ENCODE results near the gene N4BP3. TPM values are rescaled to one million over a fixed set of nuclear protein-coding genes. Genes with fewer than 3 reads are reported as not detected.
"Not testable (repeated sequence)": the region's sequence is repeated elsewhere in the genome, so short reads cannot be mapped to it uniquely, and the experiment has no call there.

The N4BP3 gene
- total RNA-seq, 8 experiments from 2014 or later = 0.41 to 11.4 (median 7.8) TPM

DNA sequence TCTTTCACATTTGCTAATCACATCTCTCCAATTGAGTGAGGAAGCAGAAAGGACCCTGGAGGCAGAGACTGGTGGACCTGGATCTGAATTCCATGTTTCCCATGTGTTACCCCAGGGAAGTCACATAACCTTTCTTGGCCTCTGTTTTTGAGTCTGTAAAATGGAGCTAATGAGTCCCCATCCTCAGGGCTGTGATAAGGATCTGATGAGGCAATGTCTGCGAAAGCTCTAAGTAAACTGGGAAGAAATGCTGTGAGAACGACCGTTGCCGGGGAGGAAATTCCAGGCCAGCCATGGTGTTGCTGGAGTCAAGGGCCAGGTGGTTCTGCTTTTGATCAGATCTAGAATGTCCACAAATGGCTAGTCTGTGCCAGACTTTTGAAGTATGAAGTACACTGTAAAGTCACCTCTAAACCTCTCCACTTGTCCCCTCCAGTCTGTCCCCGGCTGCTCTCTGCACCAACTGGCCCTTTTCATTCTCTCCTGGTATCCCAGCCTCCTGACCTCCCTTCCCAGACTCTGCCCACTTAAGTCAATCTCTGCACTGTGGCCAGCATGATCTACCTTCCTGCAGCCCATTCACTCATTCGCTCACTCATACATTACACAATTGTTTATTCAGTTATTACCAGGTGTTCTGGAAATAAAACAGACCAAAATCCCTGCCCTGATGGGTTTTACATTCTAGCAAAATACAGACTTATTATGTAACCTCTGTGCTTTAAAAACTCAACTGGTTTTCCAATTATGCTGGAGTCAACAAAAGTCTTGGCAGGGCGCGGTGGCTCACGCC is 32.5 kb upstream of the N4BP3 start:
- Histone ChIP-seq H3K27ac (no peak overlapping the region), H3K4me1 (replicated peaks in 1 of 2) (peaks cover 0 to 4% of the 10 kb centered on the region in 2 donors), H3K4me3 (no peak overlapping the region)
- ATAC-seq (replicated peaks in 6 of 8) = no peak
- in situ Hi-C loops (cut with MboI; ENCODE audit: low pct_unique_long_range_greater_than_20kb in 2 of 9, low sequenced_read_pairs in 9 of 9, unreplicated experiment in 9 of 9) = no loop called here
- WGBS, 10 experiments = 72 to 100% (median 93%) methylated on average over 1 to 7 of the region's 9 CpGs; no CpG with 5 or more reads in 2 of the 10 experiments

GRCh38 chr5:178081571-178082243 is 31.6 kb upstream of the N4BP3 start:
- Histone ChIP-seq H3K4me1 (replicated peaks in 1 of 2) (no peaks in the 10 kb centered on the region), H3K4me3 (no peak overlapping the region), H3K27ac (no peak overlapping the region)
- no peak for ATAC-seq (replicated peaks in 6 of 8)
- 78 to 100% (median 87%) methylated on average over 1 to 9 of the region's 12 CpGs; no CpG with 5 or more reads in 5 of the 10 experiments for WGBS, 10 experiments
- in situ Hi-C loops (cut with MboI; ENCODE audit: low pct_unique_long_range_greater_than_20kb in 2 of 9, low sequenced_read_pairs in 9 of 9, unreplicated experiment in 9 of 9) = no loop called here

- in situ Hi-C loops (cut with MboI; ENCODE audit: low pct_unique_long_range_greater_than_20kb in 2 of 9, low sequenced_read_pairs in 9 of 9, unreplicated experiment in 9 of 9) = no loop called here
- 0 to 93% (median 75%) methylated on average over 1 to 6 of the region's 6 CpGs; no CpG with 5 or more reads in 3 of the 10 experiments for WGBS, 10 experiments
- Histone ChIP-seq H3K27ac (no peak overlapping the region), H3K4me1 (replicated peaks in 1 of 2) (no peaks in the 10 kb centered on the region), H3K4me3 (no peak overlapping the region)
- peak in 1 of 8 experiments; percentile 47 for ATAC-seq (replicated peaks in 6 of 8)
Observed at GRCh38 chr5:178083922-178084321, 29.4 kb upstream of the N4BP3 start.

- Histone ChIP-seq H3K4me3 (no peak overlapping the region), H3K27ac (no peak overlapping the region), H3K4me1 (replicated peaks in 1 of 2) (no peaks in the 10 kb centered on the region)
- 40 to 100% (median 63%) methylated on average over 1 to 5 of the region's 6 CpGs; no CpG with 5 or more reads in 4 of the 10 experiments for WGBS, 10 experiments
- in situ Hi-C loops (cut with MboI; ENCODE audit: low pct_unique_long_range_greater_than_20kb in 2 of 9, low sequenced_read_pairs in 9 of 9, unreplicated experiment in 9 of 9) = no loop called here
- ATAC-seq (replicated peaks in 6 of 8) = no peak
Observed at GRCh38 chr5:178085316-178085715, 28.0 kb upstream of the N4BP3 start.

- H3K27ac ChIP-seq = no peak overlapping the region
- in situ Hi-C loops (cut with MboI; ENCODE audit: low pct_unique_long_range_greater_than_20kb in 2 of 9, low sequenced_read_pairs in 9 of 9, unreplicated experiment in 9 of 9) = no loop called here
- H3K4me1 ChIP-seq (replicated peaks in 1 of 2) = no peaks in the 10 kb centered on the region
- 90 to 100% methylated on average over 3 to 4 of the region's 25 CpGs; no CpG with 5 or more reads in 8 of the 10 experiments for WGBS, 10 experiments
- no peak overlapping the region for H3K4me3 ChIP-seq
- ATAC-seq (replicated peaks in 6 of 8) = peak in 1 of 8 experiments; percentile 58
Observed at GRCh38 chr5:178086266-178086665, 27.1 kb upstream of the N4BP3 start.

GRCh38 chr5:178087199-178087598 is 26.1 kb upstream of the N4BP3 start:
- WGBS, 10 experiments = 18 to 100% (median 82%) methylated on average over 1 to 5 of the region's 5 CpGs; no CpG with 5 or more reads in 3 of the 10 experiments
- H3K27ac ChIP-seq; H3K4me1 ChIP-seq (replicated peaks in 1 of 2); in situ Hi-C loops (cut with MboI; ENCODE audit: low pct_unique_long_range_greater_than_20kb in 2 of 9, low sequenced_read_pairs in 9 of 9, unreplicated experiment in 9 of 9); ATAC-seq (replicated peaks in 6 of 8); H3K4me3 ChIP-seq: not testable (repeated sequence)

GRCh38 chr5:178090856-178091255 is 22.5 kb upstream of the N4BP3 start:
- Histone ChIP-seq H3K4me1 (replicated peaks in 1 of 2) (no peaks in the 10 kb centered on the region), H3K4me3 (no peak overlapping the region), H3K27ac (no peak overlapping the region)
- peak in 1 of 8 experiments; percentile 36 for ATAC-seq (replicated peaks in 6 of 8)
- 8 to 100% (median 89%) methylated on average over 2 to 5 of the region's 6 CpGs; no CpG with 5 or more reads in 2 of the 10 experiments for WGBS, 10 experiments
- in situ Hi-C loops (cut with MboI; ENCODE audit: low pct_unique_long_range_greater_than_20kb in 2 of 9, low sequenced_read_pairs in 9 of 9, unreplicated experiment in 9 of 9) = no loop called here

GRCh38 chr5:178093134-178093533 is 20.2 kb upstream of the N4BP3 start:
- H3K4me1 ChIP-seq (replicated peaks in 1 of 2) = no peaks in the 10 kb centered on the region
- H3K27ac ChIP-seq = no peak overlapping the region
- in situ Hi-C loops (cut with MboI; ENCODE audit: low pct_unique_long_range_greater_than_20kb in 2 of 9, low sequenced_read_pairs in 9 of 9, unreplicated experiment in 9 of 9) = no loop called here
- H3K4me3 ChIP-seq = no peak overlapping the region
- WGBS, 10 experiments = 0 to 100% (median 76%) methylated on average over 1 to 2 of the region's 2 CpGs; no CpG with 5 or more reads in 1 of the 10 experiments
- ATAC-seq (replicated peaks in 6 of 8) = no peak

GRCh38 chr5:178094345-178094744 is 19.0 kb upstream of the N4BP3 start:
- ATAC-seq (replicated peaks in 6 of 8) = no peak
- in situ Hi-C loops (cut with MboI; ENCODE audit: low pct_unique_long_range_greater_than_20kb in 2 of 9, low sequenced_read_pairs in 9 of 9, unreplicated experiment in 9 of 9) = no loop called here
- no peak overlapping the region for H3K27ac ChIP-seq
- no peaks in the 10 kb centered on the region for H3K4me1 ChIP-seq (replicated peaks in 1 of 2)
- WGBS, 10 experiments = 50 to 100% (median 79%) methylated on average over 2 to 9 of the region's 9 CpGs; no CpG with 5 or more reads in 1 of the 10 experiments
- no peak overlapping the region for H3K4me3 ChIP-seq

DNA sequence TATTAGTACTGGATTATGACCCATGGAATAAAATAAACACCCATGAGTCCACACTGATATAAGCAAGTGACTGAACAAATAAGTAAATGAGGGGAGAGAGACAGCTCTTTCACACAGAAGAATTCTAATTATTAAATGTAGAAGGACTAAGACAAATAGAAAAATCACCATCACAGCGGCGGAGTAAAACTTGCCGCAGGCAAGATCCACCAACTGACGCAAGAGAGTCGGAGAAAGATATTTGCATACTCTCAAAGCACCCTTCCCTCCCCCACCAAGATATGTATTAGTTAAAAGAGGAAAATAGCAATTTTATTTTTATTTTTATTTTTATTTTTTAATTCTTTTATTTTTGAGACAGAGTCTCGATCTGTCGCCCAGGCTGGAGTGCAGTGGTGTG is 14.6 kb upstream of the N4BP3 start:
- Histone ChIP-seq H3K27ac (no peak overlapping the region), H3K4me3 (no peak overlapping the region), H3K4me1 (replicated peaks in 1 of 2) (no peaks in the 10 kb centered on the region)
- no peak for ATAC-seq (replicated peaks in 6 of 8)
- in situ Hi-C loops (cut with MboI; ENCODE audit: low pct_unique_long_range_greater_than_20kb in 2 of 9, low sequenced_read_pairs in 9 of 9, unreplicated experiment in 9 of 9) = no loop called here
- 73 to 96% (median 84%) methylated on average over 1 to 7 of the region's 7 CpGs; no CpG with 5 or more reads in 1 of the 10 experiments for WGBS, 10 experiments

DNA sequence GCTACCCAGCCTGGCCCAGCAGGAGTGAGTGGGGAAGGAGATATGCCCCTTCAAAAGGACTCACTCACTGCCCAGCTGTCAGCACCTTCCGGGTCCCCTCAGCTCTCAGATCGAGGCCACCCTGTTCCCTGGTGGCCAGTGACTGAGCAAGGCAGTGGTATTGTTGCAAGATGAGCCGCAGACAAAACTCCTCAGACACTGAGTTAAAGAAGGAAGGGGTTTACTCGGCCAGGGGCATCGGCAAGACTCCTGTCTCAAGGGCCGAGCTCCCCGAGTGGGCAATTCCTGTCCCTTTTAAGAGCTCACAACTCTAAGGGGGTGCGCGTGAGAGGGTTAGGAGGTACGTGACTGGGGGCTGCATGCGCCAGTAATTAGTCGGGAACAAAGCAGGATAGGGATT is 9.7 kb upstream of the N4BP3 start:
- no peak overlapping the region for H3K4me3 ChIP-seq
- WGBS, 10 experiments = 53 to 92% (median 75%) methylated on average over 2 to 10 of the region's 12 CpGs; no CpG with 5 or more reads in 4 of the 10 experiments
- ATAC-seq (replicated peaks in 6 of 8) = no peak
- H3K4me1 ChIP-seq (replicated peaks in 1 of 2) = peaks cover 6 to 10% of the 10 kb centered on the region in 2 donors
- in situ Hi-C loops (cut with MboI; ENCODE audit: low pct_unique_long_range_greater_than_20kb in 2 of 9, low sequenced_read_pairs in 9 of 9, unreplicated experiment in 9 of 9) = no loop called here
- H3K27ac ChIP-seq = no peak overlapping the region

DNA sequence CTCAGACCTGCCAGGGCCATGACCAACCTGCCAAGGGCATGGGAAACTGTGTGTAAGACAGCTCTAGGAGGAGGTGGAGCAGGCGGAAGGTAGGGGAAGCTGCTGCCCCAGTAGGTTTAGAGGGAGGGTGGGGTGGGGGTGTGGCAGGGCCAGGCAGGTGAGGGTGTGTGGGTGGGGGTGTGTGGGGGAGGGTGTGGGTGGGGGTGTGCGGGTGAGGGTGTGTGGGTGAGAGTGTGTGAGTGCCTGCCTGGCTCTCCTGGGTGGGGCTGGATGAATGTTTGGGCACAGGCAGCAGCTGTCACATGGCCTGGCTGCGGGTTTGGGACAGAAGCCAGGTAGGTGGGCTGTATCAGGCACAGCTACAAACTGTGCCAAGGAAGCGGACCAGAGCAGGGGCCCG is 8.8 kb upstream of the N4BP3 start:
- WGBS, 10 experiments = 28% methylated on average over 2 of the region's 5 CpGs; no CpG with 5 or more reads in 9 of the 10 experiments

DNA sequence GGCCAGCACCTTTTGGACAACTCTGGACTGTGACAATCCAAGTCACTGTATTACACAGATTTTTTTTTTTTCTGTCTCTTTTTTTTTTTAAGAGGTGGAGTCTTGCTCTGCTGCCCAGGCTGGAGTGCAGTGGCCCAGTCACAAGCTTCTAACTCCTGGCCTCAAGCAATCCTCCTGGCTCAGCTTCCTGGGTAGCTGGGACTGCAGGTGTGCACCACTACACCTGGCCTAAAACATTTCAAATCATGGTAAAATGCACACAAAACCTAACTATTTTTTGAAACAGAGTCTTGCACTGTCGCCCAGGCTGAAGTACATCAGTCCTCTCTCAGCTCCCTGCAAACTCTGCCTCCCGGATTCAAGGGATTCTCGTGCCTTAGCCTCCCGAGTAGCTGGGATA is 7.2 kb upstream of the N4BP3 start:
- in situ Hi-C loops (cut with MboI; ENCODE audit: low pct_unique_long_range_greater_than_20kb in 2 of 9, low sequenced_read_pairs in 9 of 9, unreplicated experiment in 9 of 9) = no loop called here
- 0 to 100% (median 71%) methylated on average over 1 to 2 of the region's 4 CpGs; no CpG with 5 or more reads in 4 of the 10 experiments for WGBS, 10 experiments

More for the DNA sequence above, 8.8 kb upstream of the N4BP3 start:
- Histone ChIP-seq H3K27ac (no peak overlapping the region), H3K4me1 (replicated peaks in 1 of 2) (peaks cover 6 to 10% of the 10 kb centered on the region in 2 donors), H3K4me3 (no peak overlapping the region)
- no peak for ATAC-seq (replicated peaks in 6 of 8)
- in situ Hi-C loops (cut with MboI; ENCODE audit: low pct_unique_long_range_greater_than_20kb in 2 of 9, low sequenced_read_pairs in 9 of 9, unreplicated experiment in 9 of 9) = no loop called here

More for the DNA sequence above, 7.2 kb upstream of the N4BP3 start:
- H3K4me3 ChIP-seq = no peak overlapping the region
- H3K4me1 ChIP-seq (replicated peaks in 1 of 2) = peaks cover 6 to 10% of the 10 kb centered on the region in 2 donors
- ATAC-seq (replicated peaks in 6 of 8) = no peak
- no peak overlapping the region for H3K27ac ChIP-seq
